GM06990 (cell line): ENCODE measurements around the gene ADAMTSL1.

ENCODE experiments used
- DNase-seq: peaks from one replicate; pipeline ENCODE4 v3.0.0-alpha.2; 2011; ENCODE audit not compliant: insufficient read length; ENCODE audit errors: extremely low read depth
- H3K27me3 ChIP-seq: replicated peaks from 2 replicates; pipeline ENCODE4 v1.6.0; 2011; ENCODE audit warnings: low read length; ENCODE audit not compliant: control insufficient read depth, insufficient read depth
- H3K36me3 ChIP-seq: 2 replicates; pipeline ENCODE4 v1.5.1; 2011; ENCODE audit warnings: low read length; ENCODE audit not compliant: control insufficient read depth, insufficient read depth
- H3K4me3 ChIP-seq: replicated peaks from 2 replicates; pipeline ENCODE4 v1.5.1; 2011; ENCODE audit warnings: low read depth, mild to moderate bottlenecking, control low read depth, low read length
- TF ChIP-seq, protein P1 (sequence below): IDR thresholded peaks from 2 replicates; pipeline ENCODE4 v1.5.1; 2011; ENCODE audit warnings: low read length, control low read depth, mild to moderate bottlenecking, inconsistent platforms; ENCODE audit not compliant: insufficient read depth, poor library complexity, severe bottlenecking

ADAMTSL1 gene

DNA sequence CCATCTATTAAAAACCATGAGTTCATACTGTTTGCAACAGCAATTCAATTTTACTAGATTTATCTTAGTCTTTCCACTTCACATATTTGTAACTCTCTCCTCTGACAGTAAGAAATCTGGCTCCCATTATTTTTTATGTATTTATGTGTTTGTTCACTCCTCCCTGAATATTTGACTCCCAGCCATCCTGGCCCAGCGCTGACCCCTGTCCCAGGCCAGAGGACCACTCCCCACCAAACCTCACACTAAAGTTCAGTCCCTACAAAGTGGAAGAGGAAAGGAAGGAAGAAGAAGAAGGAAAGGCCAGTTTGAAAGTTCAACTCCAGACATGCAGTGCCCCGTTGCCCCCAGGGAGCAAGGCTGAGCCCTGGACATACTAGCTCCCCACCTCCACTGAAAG, 271.8 kb downstream of the ADAMTSL1 start:
- Histone ChIP-seq H3K4me3 (no peak overlapping the region), H3K36me3 (no peaks in the 10 kb centered on the region), H3K27me3 (no peaks in the 10 kb centered on the region)
- TF ChIP-seq, protein P1, sequence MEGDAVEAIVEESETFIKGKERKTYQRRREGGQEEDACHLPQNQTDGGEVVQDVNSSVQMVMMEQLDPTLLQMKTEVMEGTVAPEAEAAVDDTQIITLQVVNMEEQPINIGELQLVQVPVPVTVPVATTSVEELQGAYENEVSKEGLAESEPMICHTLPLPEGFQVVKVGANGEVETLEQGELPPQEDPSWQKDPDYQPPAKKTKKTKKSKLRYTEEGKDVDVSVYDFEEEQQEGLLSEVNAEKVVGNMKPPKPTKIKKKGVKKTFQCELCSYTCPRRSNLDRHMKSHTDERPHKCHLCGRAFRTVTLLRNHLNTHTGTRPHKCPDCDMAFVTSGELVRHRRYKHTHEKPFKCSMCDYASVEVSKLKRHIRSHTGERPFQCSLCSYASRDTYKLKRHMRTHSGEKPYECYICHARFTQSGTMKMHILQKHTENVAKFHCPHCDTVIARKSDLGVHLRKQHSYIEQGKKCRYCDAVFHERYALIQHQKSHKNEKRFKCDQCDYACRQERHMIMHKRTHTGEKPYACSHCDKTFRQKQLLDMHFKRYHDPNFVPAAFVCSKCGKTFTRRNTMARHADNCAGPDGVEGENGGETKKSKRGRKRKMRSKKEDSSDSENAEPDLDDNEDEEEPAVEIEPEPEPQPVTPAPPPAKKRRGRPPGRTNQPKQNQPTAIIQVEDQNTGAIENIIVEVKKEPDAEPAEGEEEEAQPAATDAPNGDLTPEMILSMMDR: no peak
- DNase-seq: no peak

DNA sequence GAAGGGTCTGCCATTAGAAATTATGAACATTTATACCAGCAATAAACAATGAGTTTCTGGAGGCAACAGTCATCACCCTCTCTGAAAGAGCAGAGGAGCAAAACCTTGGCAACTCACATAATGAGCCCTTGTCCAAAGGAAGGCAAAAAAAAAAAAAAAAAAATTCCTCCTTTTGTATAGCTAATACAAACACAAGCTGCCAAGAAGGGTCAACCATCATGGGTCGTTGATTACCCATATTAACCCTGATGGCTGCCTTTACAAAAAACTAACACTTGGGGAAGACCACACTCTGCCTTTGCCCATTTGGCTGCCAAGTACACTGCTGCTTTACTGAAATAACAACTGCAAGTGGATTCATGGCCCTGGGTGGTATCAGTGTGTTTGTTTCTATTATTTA, 272.7 kb downstream of the ADAMTSL1 start:
- Histone ChIP-seq H3K36me3 (no peaks in the 10 kb centered on the region), H3K27me3 (no peaks in the 10 kb centered on the region), H3K4me3 (no peak overlapping the region)
- no peak for DNase-seq
- TF ChIP-seq, protein P1: no peak

GRCh38 chr9:18747595-18747994, 273.6 kb downstream of the ADAMTSL1 start:
- Histone ChIP-seq H3K4me3 (no peak overlapping the region), H3K27me3 (no peaks in the 10 kb centered on the region), H3K36me3 (no peaks in the 10 kb centered on the region)
- TF ChIP-seq, protein P1: no peak
- no peak for DNase-seq

DNA sequence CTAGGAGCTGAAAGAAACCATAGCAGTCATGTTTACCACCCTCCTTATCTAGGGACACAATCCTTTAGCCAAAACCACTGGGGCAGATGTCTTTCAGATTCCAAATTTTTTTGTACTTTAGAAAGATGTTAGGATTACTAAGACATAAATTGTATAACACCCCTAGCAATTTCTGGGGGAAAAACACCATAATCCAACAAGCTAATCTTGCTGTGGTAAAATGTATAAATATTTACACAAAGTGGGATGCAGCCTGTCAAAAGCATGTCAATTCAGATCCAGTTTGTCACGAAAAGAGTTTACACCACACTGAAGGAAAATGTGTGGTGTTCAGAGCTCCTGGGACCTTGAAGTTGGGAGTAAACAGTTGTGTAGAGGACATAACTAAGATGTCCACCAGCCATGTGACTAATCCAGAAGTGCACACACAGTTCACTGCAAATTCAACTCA, 274.3 kb downstream of the ADAMTSL1 start:
- Histone ChIP-seq H3K4me3 (no peak overlapping the region), H3K27me3 (no peaks in the 10 kb centered on the region), H3K36me3 (no peaks in the 10 kb centered on the region)
- TF ChIP-seq, protein P1: no peak
- no peak for DNase-seq

DNA sequence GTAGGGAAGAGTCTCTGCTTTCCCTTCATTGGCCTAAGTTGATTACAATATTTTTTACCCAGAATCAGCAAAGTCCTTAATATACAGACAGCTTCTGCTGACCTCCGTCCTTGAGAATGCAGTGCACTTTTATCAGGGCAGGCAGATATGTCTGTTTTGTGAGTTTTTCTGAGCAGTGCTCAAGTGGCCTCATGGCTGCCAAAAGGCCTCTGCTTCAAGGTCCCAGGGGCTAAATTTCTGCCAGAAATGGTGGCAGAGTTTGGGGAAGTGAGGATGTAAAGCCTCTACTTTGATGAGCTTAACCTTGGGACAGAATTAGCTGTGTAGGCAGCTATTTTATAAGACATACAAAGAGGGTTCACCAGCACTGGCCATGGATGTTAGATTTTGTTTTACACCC, 275.8 kb downstream of the ADAMTSL1 start:
- no peak for DNase-seq
- no peaks in the 10 kb centered on the region for H3K27me3 ChIP-seq
- H3K4me3 ChIP-seq: no peak overlapping the region
- no peaks in the 10 kb centered on the region for H3K36me3 ChIP-seq
- TF ChIP-seq, protein P1: no peak

DNA sequence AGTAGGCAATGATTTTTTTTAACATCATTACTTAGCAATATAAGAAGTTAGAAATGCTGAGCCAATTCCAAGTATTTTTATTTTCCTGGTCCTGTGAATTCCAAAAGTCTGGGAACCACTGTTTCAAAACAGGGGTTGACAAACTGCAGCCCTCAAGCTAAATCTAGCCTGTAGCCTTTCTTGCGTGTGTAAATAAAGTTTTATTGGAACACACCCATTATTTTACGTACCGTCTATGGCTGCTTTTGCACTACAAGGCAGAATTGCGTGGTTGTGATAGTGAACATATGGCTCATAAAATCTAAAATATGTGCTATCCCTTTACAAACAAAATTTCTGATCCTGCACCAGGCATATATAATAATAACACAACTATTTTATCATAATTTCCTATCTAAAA, 280.0 kb downstream of the ADAMTSL1 start:
- no peaks in the 10 kb centered on the region for H3K36me3 ChIP-seq
- no peak for DNase-seq
- H3K4me3 ChIP-seq: no peak overlapping the region
- TF ChIP-seq, protein P1: no peak
- no peaks in the 10 kb centered on the region for H3K27me3 ChIP-seq
